H1 (cell line): ENCODE results near the gene MEX3C. TPM values are rescaled to one million over a fixed set of nuclear protein-coding genes. Genes with fewer than 3 reads are reported as not detected.

ENCODE experiments used
- CTCF ChIA-PET: fragments of 300-600 bp; sonication (Branson Sonifier 250); formaldehyde crosslinking; loops from one replicate; lab custom pipeline; 2021; ENCODE audit not compliant: partially characterized antibody; lab: Charles Lee
- POLR2A ChIA-PET: fragments of 300-600 bp; sonication (Branson Sonifier 250); formaldehyde crosslinking; loops from one replicate; lab custom pipeline; 2021; ENCODE audit warnings: inconsistent platforms; ENCODE audit not compliant: partially characterized antibody; lab: Charles Lee
- DNase-seq, 2 experiments: peaks; one replicate each; pipeline versions ENCODE4 v3.0.0 to v3.0.0-alpha.2; 2010 to 2022; ENCODE audit warnings: low spot score in 2 of 2, low read depth in 1 of 2, mixed read lengths in 1 of 2
- FAIRE-seq: peaks from 2 replicates; lab custom pipeline; 2011; peaks lifted over from hg19 to GRCh38; lab: Jason Lieb, UNC
- H2AFZ ChIP-seq: 2 replicates; pipeline ENCODE4 v1.8.1; 2012; ENCODE audit warnings: low read length, inconsistent platforms
- H2AK5ac ChIP-seq: 2 replicates; pipeline ENCODE4 v1.6.1; 2013; ENCODE audit warnings: low read depth, low read length
- H2BK120ac ChIP-seq: replicated peaks from 2 replicates; pipeline ENCODE3; 2013; ENCODE audit warnings: low read depth, low read length, inconsistent platforms
- H2BK12ac ChIP-seq: 2 replicates; pipeline ENCODE4 v1.6.1; 2013; ENCODE audit warnings: low read depth, low read length
- H2BK15ac ChIP-seq: 2 replicates; pipeline ENCODE4 v1.6.1; 2013; ENCODE audit warnings: low read length
- H2BK20ac ChIP-seq: 2 replicates; pipeline ENCODE4 v1.6.1; 2013; ENCODE audit warnings: low read length
- H2BK5ac ChIP-seq: 2 replicates; pipeline ENCODE4 v1.6.1; 2013; ENCODE audit warnings: low read depth, low read length
- H3K14ac ChIP-seq: 2 replicates; pipeline ENCODE4 v1.6.1; 2013; ENCODE audit warnings: inconsistent platforms; ENCODE audit not compliant: insufficient read length
- H3K18ac ChIP-seq: 2 replicates; pipeline ENCODE4 v1.6.1; 2013; ENCODE audit warnings: low read length; ENCODE audit errors: extremely low read depth
- H3K23ac ChIP-seq: 2 replicates; pipeline ENCODE4 v1.6.1; 2013; ENCODE audit warnings: inconsistent platforms; ENCODE audit not compliant: insufficient read length
- H3K23me2 ChIP-seq: 2 replicates; pipeline ENCODE4 v1.6.1; 2013; ENCODE audit warnings: low read depth, low read length
- H3K27ac ChIP-seq: 2 replicates; pipeline ENCODE4 v1.6.1; 2011; ENCODE audit warnings: low read depth, low read length, inconsistent platforms
- H3K27me3 ChIP-seq, 4 experiments: replicated peaks in 1 of 4; 1 replicate in 1 of 4; 2 replicates in 3 of 4; pipeline versions ENCODE4 v1.6.1 to v1.8.1; 2011 to 2013; ENCODE audit warnings: low read length in 3 of 4, mild to moderate bottlenecking in 3 of 4, inconsistent platforms in 2 of 4, mixed read lengths in 2 of 4, moderate library complexity in 1 of 4; ENCODE audit not compliant: control insufficient read depth in 3 of 4, insufficient read depth in 3 of 4; ENCODE audit errors: extremely low read depth in 1 of 4
- H3K36me3 ChIP-seq, 4 experiments: 2 replicates each; pipeline versions ENCODE4 v1.6.1 to v1.8.1; 2011 to 2013; ENCODE audit warnings: mild to moderate bottlenecking in 4 of 4, low read length in 3 of 4, moderate library complexity in 2 of 4, control low read depth in 1 of 4, inconsistent platforms in 1 of 4; ENCODE audit not compliant: insufficient read depth in 4 of 4, control insufficient read depth in 2 of 4
- H3K4ac ChIP-seq: replicated peaks from 2 replicates; pipeline ENCODE3; 2013; ENCODE audit warnings: low read length, low read depth, mixed read lengths, inconsistent platforms; ENCODE audit not compliant: insufficient read length
- H3K4me1 ChIP-seq, 4 experiments: replicated peaks in 1 of 4; 1 replicate in 1 of 4; 2 replicates in 3 of 4; pipeline versions ENCODE4 v1.6.1 to v1.8.1; 2011 to 2013; ENCODE audit warnings: low read length in 3 of 4, inconsistent platforms in 2 of 4, mixed read lengths in 1 of 4; ENCODE audit not compliant: insufficient read depth in 4 of 4, control insufficient read depth in 3 of 4
- H3K4me2 ChIP-seq, 2 experiments: 2 replicates each; pipeline versions ENCODE4 v1.6.1 to v1.8.1; 2011 to 2013; ENCODE audit warnings: low read depth in 2 of 2, low read length in 2 of 2, control low read depth in 1 of 2, inconsistent platforms in 1 of 2, mild to moderate bottlenecking in 1 of 2; ENCODE audit not compliant: insufficient read depth in 1 of 2
- H3K4me3 ChIP-seq, 4 experiments: fragments of 200-600, 300-600 bp in 1 of 4; sonication (generic), shearing (Covaris generic), sonication (Bioruptor Twin) in 1 of 4; 2 replicates each; pipeline versions ENCODE4 v1.5.1 to v1.8.1; 2011 to 2016; ENCODE audit warnings: low read length in 4 of 4, low read depth in 3 of 4, control low read depth in 2 of 4, inconsistent platforms in 2 of 4, mild to moderate bottlenecking in 2 of 4, mixed read lengths in 1 of 4, moderate library complexity in 1 of 4; ENCODE audit not compliant: insufficient read depth in 2 of 4; ENCODE audit errors: extremely low read depth in 1 of 4
- H3K56ac ChIP-seq: replicated peaks from 2 replicates; pipeline ENCODE3; 2013; ENCODE audit warnings: low read depth, mild to moderate bottlenecking, mixed read lengths, low read length, inconsistent platforms; ENCODE audit not compliant: insufficient read length
- H3K79me1 ChIP-seq: 2 replicates; pipeline ENCODE4 v1.6.1; 2013; ENCODE audit warnings: low read depth, low read length, control low read depth
- H3K79me2 ChIP-seq, 2 experiments: 2 replicates each; pipeline versions ENCODE4 v1.6.1 to v1.8.1; 2012 to 2013; ENCODE audit warnings: low read length in 2 of 2, mild to moderate bottlenecking in 2 of 2, inconsistent platforms in 1 of 2; ENCODE audit not compliant: insufficient read depth in 2 of 2, control insufficient read depth in 1 of 2
- H3K9ac ChIP-seq, 4 experiments: replicated peaks in 1 of 4; 1 replicate in 1 of 4; 2 replicates in 3 of 4; pipeline versions ENCODE4 v1.6.1 to v1.8.1; 2011 to 2013; ENCODE audit warnings: low read depth in 3 of 4, low read length in 3 of 4, control low read depth in 2 of 4, mild to moderate bottlenecking in 2 of 4, moderate library complexity in 2 of 4, inconsistent platforms in 1 of 4; ENCODE audit errors: extremely low read depth in 1 of 4
- H3K9me3 ChIP-seq, 2 experiments: 2 replicates each; pipeline versions ENCODE4 v1.6.1 to v1.8.1; 2012 to 2013; ENCODE audit warnings: mild to moderate bottlenecking in 2 of 2, moderate library complexity in 2 of 2, control low read depth in 1 of 2, inconsistent platforms in 1 of 2, low read depth in 1 of 2, low read length in 1 of 2, mixed read lengths in 1 of 2; ENCODE audit not compliant: insufficient read depth in 2 of 2
- H4K20me1 ChIP-seq, 2 experiments: replicated peaks in 1 of 2; 2 replicates each; pipeline versions ENCODE3 to v1.8.1; 2011 to 2013; ENCODE audit warnings: inconsistent platforms in 2 of 2, low read length in 2 of 2, mild to moderate bottlenecking in 1 of 2; ENCODE audit not compliant: insufficient read depth in 2 of 2, control insufficient read depth in 1 of 2
- H4K5ac ChIP-seq: 2 replicates; pipeline ENCODE4 v1.6.1; 2013; ENCODE audit warnings: low read length, low read depth, mixed read lengths, inconsistent platforms; ENCODE audit not compliant: insufficient read length
- H4K8ac ChIP-seq: 2 replicates; pipeline ENCODE4 v1.8.0; 2013; ENCODE audit warnings: mild to moderate bottlenecking, moderate library complexity, low read length, inconsistent platforms; ENCODE audit not compliant: insufficient read depth; ENCODE audit errors: extremely low read depth
- H4K91ac ChIP-seq: replicated peaks from 2 replicates; pipeline ENCODE3; 2013; ENCODE audit warnings: low read length, mixed read lengths, inconsistent platforms; ENCODE audit not compliant: insufficient read length
- CEBPB ChIP-seq: IDR thresholded peaks from 2 replicates; pipeline ENCODE4 v1.6.1; 2012; ENCODE audit warnings: low read depth, low read length
- FOSL1 ChIP-seq: IDR thresholded peaks from 2 replicates; pipeline ENCODE4 v1.6.1; 2011; ENCODE audit warnings: mild to moderate bottlenecking, low read depth, low read length, moderate library complexity; ENCODE audit not compliant: insufficient read depth
- GTF2F1 ChIP-seq: IDR thresholded peaks from 2 replicates; pipeline ENCODE4 v1.6.1; 2012; ENCODE audit warnings: low read depth, low read length, improper control_type of control experiment, borderline replicate concordance
- JUN ChIP-seq: IDR thresholded peaks from 2 replicates; pipeline ENCODE4 v1.6.1; 2011; ENCODE audit warnings: low read depth, mild to moderate bottlenecking, improper control_type of control experiment, low read length
- KDM4A ChIP-seq: IDR thresholded peaks from one replicate; pipeline ENCODE4 v1.7.1; 2012; ENCODE audit warnings: low read depth, mild to moderate bottlenecking, moderate library complexity, low read length, inconsistent platforms; ENCODE audit not compliant: severe bottlenecking
- MAFK ChIP-seq: IDR thresholded peaks from 2 replicates; pipeline ENCODE4 v1.6.1; 2012; ENCODE audit warnings: low read depth, mild to moderate bottlenecking, improper control_type of control experiment, low read length
- POLR2AphosphoS5 ChIP-seq: IDR thresholded peaks from 2 replicates; pipeline ENCODE4 v1.6.1; 2011; ENCODE audit warnings: low read depth, low read length
- RNF2 ChIP-seq: fragments of 200-900, 300-1000 bp; sonication (generic); IDR thresholded peaks from 2 replicates; pipeline ENCODE4 v1.7.1; 2016; ENCODE audit warnings: borderline replicate concordance, low read depth, mild to moderate bottlenecking, antibody characterized with exemption, low read length; ENCODE audit not compliant: poor library complexity, severe bottlenecking; ENCODE audit errors: missing control alignments
- SIX5 ChIP-seq: IDR thresholded peaks from 2 replicates; pipeline ENCODE4 v1.6.1; 2011; ENCODE audit warnings: mild to moderate bottlenecking, low read depth, low read length
- SP2 ChIP-seq: IDR thresholded peaks from 2 replicates; pipeline ENCODE4 v1.6.1; 2012; ENCODE audit warnings: mild to moderate bottlenecking, low read length, inconsistent platforms
- SRF ChIP-seq: IDR thresholded peaks from 2 replicates; pipeline ENCODE4 v1.6.1; 2011; ENCODE audit warnings: mild to moderate bottlenecking, low read depth, low read length, moderate library complexity
- SUZ12 ChIP-seq: fragments of 200-600 bp; sonication (generic); IDR thresholded peaks from 2 replicates; pipeline ENCODE4 v1.6.1; 2012; ENCODE audit warnings: mild to moderate bottlenecking, inconsistent platforms, low read length, moderate library complexity, mixed read lengths
- TAF7 ChIP-seq: optimal IDR thresholded peaks from 2 replicates; pipeline ENCODE3; 2011; ENCODE audit warnings: low read depth, mild to moderate bottlenecking, inconsistent platforms, low read length, moderate library complexity, borderline replicate concordance
- WGBS, 2 experiments: shearing (Covaris generic) in 1 of 2; methylation state at CpG; one replicate each; pipeline versions ENCODE4 v1.1.6 to v1.1.7; 2013 to 2015; ENCODE audit warnings: low lambda C conversion rate in 2 of 2, mixed read lengths in 2 of 2, inconsistent platforms in 1 of 2, low coverage in 1 of 2, missing lambda C conversion rate in 1 of 2; ENCODE audit not compliant: insufficient replicate concordance in 2 of 2, insufficient coverage in 1 of 2, insufficient read length in 1 of 2; ENCODE audit errors: extremely low coverage in 1 of 2, missing lambda C conversion rate in 1 of 2; 5-methylcytosine and 5-hydroxymethylcytosine counted together
- polyA plus RNA-seq, 7 experiments: library from polyadenylated mRNA; depleted of rRNA in 3 of 7; stranded (reverse) in 5 of 7; unstranded in 2 of 7; fragments of >200 nt in 5 of 7; fragments of 200-250 nt in 2 of 7; gene quantifications; 1 replicate in 5 of 7; 2 replicates in 1 of 7; 4 replicates in 1 of 7; pipeline versions ENCODE4 v1.2.1 to v1.2.3, GENCODE V29; 2011 to 2013; ENCODE audit warnings: missing spikeins in 2 of 7, mixed read lengths in 2 of 7
- total RNA-seq: library from RNA; stranded (reverse); fragmentation: NEBNext Ultra II Directional; extraction: Animal tissue kit (Norgen Biotek cat#: 25700); gene quantifications from 2 replicates; pipeline ENCODE4 v1.2.1, GENCODE V29; 2021
- TF ChIP-seq, protein P1 (sequence below): IDR thresholded peaks from 2 replicates; pipeline ENCODE4 v1.6.1; 2011; ENCODE audit warnings: low read length, improper control_type of control experiment

The MEX3C gene
- total and polyA plus RNA-seq, 2 of the 8 experiments (the other 6 are each of a cell fraction or from before 2014, with no cell fraction given) = 48.2 to 103 TPM

DNA sequence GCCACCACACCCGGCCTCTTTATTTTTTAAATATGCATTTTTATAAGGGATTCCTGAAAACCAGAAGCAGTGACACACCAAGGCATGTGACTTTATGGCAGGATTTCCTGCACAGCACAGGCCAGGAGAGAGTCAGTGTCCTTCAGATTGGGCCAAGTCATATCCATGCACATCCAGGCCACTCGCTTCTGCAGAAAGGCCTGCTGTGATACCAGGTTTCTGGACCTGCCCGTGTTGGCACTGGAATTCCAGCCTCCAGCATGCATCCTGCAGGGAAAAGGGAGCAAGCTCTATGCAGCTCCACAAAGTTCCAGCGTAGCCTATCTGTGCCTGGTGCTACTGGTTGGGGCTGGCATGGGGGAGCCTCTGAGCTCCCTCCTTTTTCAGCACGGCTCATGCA, 36.8 kb downstream of the MEX3C start:
- no peaks in the 10 kb centered on the region for H3K79me2 ChIP-seq
- no peak overlapping the region for H2BK15ac ChIP-seq
- peaks cover 0 to 4% (median 2%) of the 10 kb centered on the region in 4 experiments; a peak in 4 of 7 replicates for H3K4me1 ChIP-seq
- H3K4me3 ChIP-seq = no peak overlapping the region
- H3K4ac ChIP-seq = no peak overlapping the region
- no peak for FAIRE-seq
- H2BK20ac ChIP-seq = no peak overlapping the region
- H4K20me1 ChIP-seq = no peaks in the 10 kb centered on the region
- H3K4me2 ChIP-seq = no peak overlapping the region
- H3K23ac ChIP-seq = no peak overlapping the region
- H3K27me3 ChIP-seq = no peaks in the 10 kb centered on the region
- no peak overlapping the region for H2AK5ac ChIP-seq
- no peaks in the 10 kb centered on the region for H3K36me3 ChIP-seq
- H3K79me1 ChIP-seq = no peaks in the 10 kb centered on the region
- H2AFZ ChIP-seq = no peak overlapping the region
- no peak overlapping the region for H4K91ac ChIP-seq
- H3K18ac ChIP-seq = no peak overlapping the region
- no peak overlapping the region for H4K8ac ChIP-seq
- DNase-seq = no peak
- CTCF ChIA-PET = interaction anchor here (2.3 kb wide), 1 partner anchor 24 kb away, joined by 8 read pairs; no protein-coding TSS in a partner anchor
- H2BK5ac ChIP-seq = no peak overlapping the region
- 92% methylated on average over 5 of the region's 5 CpGs; no CpG with 5 or more reads in 1 of the 2 experiments for WGBS, 2 experiments
- H2BK120ac ChIP-seq = no peak overlapping the region
- H3K9ac ChIP-seq = no peak overlapping the region
- POLR2A ChIA-PET = no interaction called here
- no peaks in the 10 kb centered on the region for H3K9me3 ChIP-seq
- no peak overlapping the region for H3K56ac ChIP-seq
- H3K23me2 ChIP-seq = no peaks in the 10 kb centered on the region
- no peak overlapping the region for H3K14ac ChIP-seq
- no peak overlapping the region for H4K5ac ChIP-seq
- H2BK12ac ChIP-seq = no peak overlapping the region
- no peak overlapping the region for H3K27ac ChIP-seq
- TF ChIP-seq SIX5 = no peak
- no peak for TF ChIP-seq FOSL1
- no peak for TF ChIP-seq SRF
- TF ChIP-seq JUN = no peak
- no peak for TF ChIP-seq MAFK
- TF ChIP-seq POLR2AphosphoS5 = no peak
- TF ChIP-seq CEBPB = no peak
- no peak for TF ChIP-seq TAF7
- TF ChIP-seq, protein P1, sequence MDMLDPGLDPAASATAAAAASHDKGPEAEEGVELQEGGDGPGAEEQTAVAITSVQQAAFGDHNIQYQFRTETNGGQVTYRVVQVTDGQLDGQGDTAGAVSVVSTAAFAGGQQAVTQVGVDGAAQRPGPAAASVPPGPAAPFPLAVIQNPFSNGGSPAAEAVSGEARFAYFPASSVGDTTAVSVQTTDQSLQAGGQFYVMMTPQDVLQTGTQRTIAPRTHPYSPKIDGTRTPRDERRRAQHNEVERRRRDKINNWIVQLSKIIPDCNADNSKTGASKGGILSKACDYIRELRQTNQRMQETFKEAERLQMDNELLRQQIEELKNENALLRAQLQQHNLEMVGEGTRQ = no peak
- TF ChIP-seq GTF2F1 = no peak
- no peak for TF ChIP-seq SUZ12
- TF ChIP-seq KDM4A = no peak
- TF ChIP-seq SP2 = no peak
- no peak for TF ChIP-seq RNF2
